GM10248 (cell line): Measurements from ENCODE around the gene SNRPD3.

Experiments
- CTCF ChIA-PET: fragments of 300-600 bp; sonication (Branson Sonifier 250); formaldehyde crosslinking; extraction: SDS; loops from one replicate; lab custom pipeline; 2021; ENCODE audit warnings: antibody characterized with exemption; lab: Yijun Ruan, JAX
- POLR2A ChIA-PET: fragments of 350-650 bp; sonication (Branson Sonifier 250); formaldehyde crosslinking; extraction: SDS; loops from one replicate; lab custom pipeline; 2020; ENCODE audit warnings: antibody characterized with exemption; lab: Yijun Ruan, JAX
- DNase-seq: peaks from one replicate; pipeline ENCODE4 v3.0.0; 2012; ENCODE audit errors: extremely low spot score
- CTCF ChIP-seq: IDR thresholded peaks from 2 replicates; pipeline ENCODE4 v1.5.1; 2012; ENCODE audit warnings: mild to moderate bottlenecking, low read depth; ENCODE audit errors: extremely low read depth, missing control alignments, control extremely low read depth

The SNRPD3 gene

GRCh38 chr22:24584871-24585411 lies 29.1 kb downstream of the SNRPD3 start:
- DNase-seq, result no peak
- CTCF ChIA-PET, result interaction anchor here (1.9 kb wide), 1 partner anchor 13 kb away, joined by 4 read pairs; no protein-coding TSS in a partner anchor
- POLR2A ChIA-PET, result no interaction called here
- no peak for TF ChIP-seq CTCF

- ChIA-PET POLR2A (no interaction called here), CTCF (interaction anchor here (1.9 kb wide), 1 partner anchor 12 kb away, joined by 4 read pairs; no protein-coding TSS in a partner anchor)
- TF ChIP-seq CTCF, result no peak
- no peak for DNase-seq
Observed at GRCh38 chr22:24585461-24585860, 29.7 kb downstream of the SNRPD3 start.

- no peak for TF ChIP-seq CTCF
- no peak for DNase-seq
- ChIA-PET POLR2A (no interaction called here), CTCF (interaction anchor here (1.9 kb wide), 1 partner anchor 12 kb away, joined by 4 read pairs; no protein-coding TSS in a partner anchor)
Observed at GRCh38 chr22:24585927-24586546, 30.2 kb downstream of the SNRPD3 start.

DNA sequence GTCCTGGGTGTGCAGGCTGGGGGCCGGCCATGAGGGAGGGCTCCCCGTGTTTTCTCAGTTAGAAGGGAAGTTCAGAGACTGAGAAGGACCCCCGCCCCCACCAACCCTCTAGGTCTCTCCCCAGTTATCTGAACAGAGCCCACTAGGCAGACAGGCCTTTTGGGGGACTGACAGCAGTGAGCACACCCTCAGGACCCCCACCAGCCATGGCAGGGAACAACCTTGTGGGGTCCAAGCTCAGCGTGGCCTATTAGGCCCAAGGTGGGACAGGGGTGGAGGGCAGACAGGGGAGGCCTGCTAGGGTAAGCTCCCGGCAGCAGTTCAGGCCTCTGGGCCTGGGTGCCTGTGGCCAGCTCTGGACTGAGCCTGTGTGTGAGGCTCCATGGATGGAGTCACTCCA lies 31.5 kb downstream of the SNRPD3 start:
- TF ChIP-seq CTCF, result no peak
- no peak for DNase-seq
- ChIA-PET CTCF (no interaction called here), POLR2A (interaction anchor here (1.0 kb wide), 1 partner anchor 32 kb away, joined by 3 read pairs; the partner anchor contains the start of gene GUCD1)

DNA sequence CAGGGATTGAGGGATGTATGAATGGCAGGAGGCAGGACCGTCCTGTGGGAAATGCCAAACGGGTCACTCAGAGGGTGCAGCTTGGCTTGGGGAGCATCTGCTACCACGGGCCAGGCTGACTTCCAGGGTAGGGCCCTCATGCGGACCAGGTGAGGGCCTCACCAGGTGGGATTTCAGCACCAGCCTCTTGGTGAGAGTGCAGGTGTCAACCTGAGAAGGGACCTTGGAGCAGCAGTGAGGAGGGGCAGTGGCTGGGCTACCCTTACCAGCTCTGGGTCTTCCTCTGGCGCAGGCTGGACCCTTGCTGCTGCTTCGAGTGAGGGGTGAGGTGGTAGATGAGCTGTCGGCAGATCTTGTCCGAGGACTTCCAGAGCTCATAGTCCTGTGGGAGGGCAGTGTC lies 32.1 kb downstream of the SNRPD3 start:
- ChIA-PET CTCF (interaction anchor here (0.9 kb wide), 1 partner anchor 15 kb away, joined by 3 read pairs; no protein-coding TSS in a partner anchor), POLR2A (interaction anchor here (1.0 kb wide), 1 partner anchor 33 kb away, joined by 3 read pairs; the partner anchor contains the start of gene GUCD1)
- TF ChIP-seq CTCF, result no peak
- no peak for DNase-seq

DNA sequence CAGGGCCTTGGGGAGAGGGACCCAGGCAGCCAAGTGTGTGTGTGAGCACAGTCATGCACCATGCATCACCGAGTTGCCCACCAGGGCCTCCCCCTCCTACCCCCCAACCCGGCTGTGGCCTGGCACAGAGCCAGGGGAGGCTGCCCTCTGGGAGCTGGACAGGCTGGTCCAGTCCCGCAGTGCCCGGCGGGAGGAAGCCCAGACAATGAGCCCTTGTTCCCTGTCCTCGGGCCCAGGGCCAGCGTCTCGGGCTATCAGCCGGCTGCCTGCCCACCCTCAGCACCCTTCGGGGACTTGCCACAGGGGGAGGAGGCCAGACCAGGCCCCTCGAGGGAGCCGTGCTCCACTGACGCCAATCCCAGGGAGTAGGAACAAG lies 32.6 kb downstream of the SNRPD3 start:
- no peak for TF ChIP-seq CTCF
- CTCF ChIA-PET, result interaction anchor here (0.9 kb wide), 1 partner anchor 16 kb away, joined by 3 read pairs; no protein-coding TSS in a partner anchor
- POLR2A ChIA-PET, result interaction anchor here (1.0 kb wide), 1 partner anchor 33 kb away, joined by 3 read pairs; the partner anchor contains the start of gene GUCD1
- DNase-seq, result no peak
